CD4-positive, alpha-beta T cell (primary cell): ENCODE data around the gene B4GALT2. TPM values are rescaled to one million over a fixed set of nuclear protein-coding genes. Genes with fewer than 3 reads are reported as not detected.

Experiments
- ATAC-seq: fragments of 200-7000 bp; cut with Tn5 transposase; one replicate; pipeline ENCODE4 v1.10.0; 2022; ENCODE audit warnings: mild to moderate bottlenecking; ENCODE audit not compliant: poor library complexity
- CTCF ChIA-PET: fragments of 350-600 bp; sonication (Branson Sonifier 250); formaldehyde crosslinking; loops from one replicate; lab custom pipeline; 2021; ENCODE audit warnings: antibody characterized with exemption, inconsistent platforms; lab: Charles Lee
- POLR2A ChIA-PET: fragments of 350-600 bp; sonication (Branson Sonifier 250); formaldehyde crosslinking; loops from one replicate; lab custom pipeline; 2021; ENCODE audit warnings: antibody characterized with exemption, inconsistent platforms; lab: Charles Lee
- DNase-seq, 14 experiments: peaks; one replicate each; pipeline ENCODE4 v3.0.0-alpha.2; 2013 to 2020; ENCODE audit warnings: mixed read lengths in 2 of 14
- H3K27ac ChIP-seq, 2 donors: one replicate each; pipeline versions ENCODE4 v1.5.1 to v1.7.0; 2013; ENCODE audit warnings: low read length in 2 of 2, low read depth in 1 of 2, mild to moderate bottlenecking in 1 of 2
- H3K27me3 ChIP-seq, 2 experiments: 1 replicate in 1 of 2; 2 replicates in 1 of 2; pipeline versions ENCODE4 v1.6.1 to v1.7.0; 2013; ENCODE audit warnings: low read length in 2 of 2, control low read depth in 1 of 2, mild to moderate bottlenecking in 1 of 2, moderate library complexity in 1 of 2; ENCODE audit not compliant: insufficient read depth in 2 of 2, control insufficient read depth in 1 of 2
- H3K36me3 ChIP-seq: one replicate; pipeline ENCODE4 v1.6.1; 2013; ENCODE audit warnings: low read length, control low read depth; ENCODE audit not compliant: insufficient read depth
- H3K4me1 ChIP-seq: one replicate; pipeline ENCODE4 v1.6.1; 2013; ENCODE audit warnings: low read length, control low read depth; ENCODE audit not compliant: insufficient read depth
- H3K4me3 ChIP-seq: one replicate; pipeline ENCODE4 v1.5.1; 2013; ENCODE audit warnings: mild to moderate bottlenecking, low read length, moderate library complexity
- H3K9me3 ChIP-seq, 2 experiments: 1 replicate in 1 of 2; 2 replicates in 1 of 2; pipeline versions ENCODE4 v1.6.1 to v1.7.0; 2013; ENCODE audit warnings: low read length in 2 of 2, mild to moderate bottlenecking in 2 of 2, control low read depth in 1 of 2, moderate library complexity in 1 of 2; ENCODE audit not compliant: control insufficient read depth in 1 of 2, insufficient read depth in 1 of 2
- H3K27ac Mint-ChIP-seq: one replicate; pipeline ENCODE4 v1.8.0; 2020; ENCODE audit warnings: mixed read lengths
- H3K27me3 Mint-ChIP-seq: one replicate; pipeline ENCODE4 v1.8.0; 2021; ENCODE audit warnings: mixed read lengths
- H3K36me3 Mint-ChIP-seq: one replicate; pipeline ENCODE4 v1.8.0; 2021; ENCODE audit warnings: low read depth, mixed read lengths
- H3K4me1 Mint-ChIP-seq: one replicate; pipeline ENCODE4 v1.8.0; 2021; ENCODE audit warnings: low read depth, mixed read lengths
- H3K4me3 Mint-ChIP-seq: one replicate; pipeline ENCODE4 v1.8.0; 2020; ENCODE audit warnings: mild to moderate bottlenecking, mixed read lengths
- H3K9me3 Mint-ChIP-seq: one replicate; pipeline ENCODE4 v1.8.0; 2020; ENCODE audit warnings: mixed read lengths
- CTCF ChIP-seq: fragments of 200-600 bp; IDR thresholded peaks from one replicate; pipeline ENCODE4 v1.8.0; 2022; ENCODE audit warnings: antibody characterized with exemption, mild to moderate bottlenecking
- intact Hi-C, 2 experiments: fragments of 100-400 bp; cut with DNase I in 1 of 2; cut with micrococcal nuclease in 1 of 2; formaldehyde crosslinking; loops; one replicate each; pipeline versions ENCODE4 v1.15.1 to v1.9.0; 2023 to 2025; cut with DNase I, micrococcal nuclease
- total RNA-seq, 174 experiments: library from RNA in 2 of 174; stranded (reverse) in 2 of 174; gene quantifications; one replicate each; pipeline ENCODE4 v1.2.3 and lab custom pipeline; 2021 to 2026

B4GALT2 gene
- total RNA-seq, 2 experiments from 2014 or later = 0.22 to 0.34 TPM

GRCh38 chr1:44027320-44027719 lies 48.3 kb downstream of the B4GALT2 start:
- H3K27ac Mint-ChIP-seq = no peak overlapping the region
- Histone ChIP-seq H3K27ac (no peak overlapping the region), H3K9me3 (no peaks in the 10 kb centered on the region), H3K4me1 (peaks cover 21% of the 10 kb centered on the region), H3K36me3 (no peaks in the 10 kb centered on the region), H3K27me3 (no peaks in the 10 kb centered on the region), H3K4me3 (no peak overlapping the region)
- intact Hi-C loops = no loop called here
- ChIA-PET CTCF (interaction anchor here (1.5 to 2.1 kb wide), 2 partner anchors 9 to 21 kb away, joined by 5 read pairs; no protein-coding TSS in a partner anchor), POLR2A (no interaction called here)
- H3K36me3 Mint-ChIP-seq = no peaks in the 10 kb centered on the region
- no peaks in the 10 kb centered on the region for H3K27me3 Mint-ChIP-seq
- DNase-seq (no peak), ATAC-seq (no peak)
- no peaks in the 10 kb centered on the region for H3K9me3 Mint-ChIP-seq
- no peak overlapping the region for H3K4me3 Mint-ChIP-seq
- H3K4me1 Mint-ChIP-seq = peaks cover 34% of the 10 kb centered on the region
- TF ChIP-seq CTCF = no peak

GRCh38 chr1:44029260-44029910 lies 50.4 kb downstream of the B4GALT2 start:
- peaks cover 21% of the 10 kb centered on the region for H3K4me1 ChIP-seq
- no peak for TF ChIP-seq CTCF
- H3K27me3 ChIP-seq = no peaks in the 10 kb centered on the region
- no peaks in the 10 kb centered on the region for H3K9me3 Mint-ChIP-seq
- H3K4me3 ChIP-seq = peak overlapping the region; percentile 76
- H3K27ac ChIP-seq = peak overlapping the region in 1 of 2 donors; percentile 48
- H3K27me3 Mint-ChIP-seq = no peaks in the 10 kb centered on the region
- peaks cover 34% of the 10 kb centered on the region for H3K4me1 Mint-ChIP-seq
- CTCF ChIA-PET = interaction anchor here (1.7 to 2.1 kb wide), 2 partner anchors 23 kb away, joined by 4 to 5 read pairs; no protein-coding TSS in a partner anchor
- H3K36me3 Mint-ChIP-seq = no peaks in the 10 kb centered on the region
- H3K36me3 ChIP-seq = no peaks in the 10 kb centered on the region
- intact Hi-C loops = no loop called here
- H3K4me3 Mint-ChIP-seq = peak overlapping the region; percentile 93
- peak in 2 of 14 experiments; percentile 6 to 8 for DNase-seq
- H3K27ac Mint-ChIP-seq = peak overlapping the region; percentile 82
- peak; percentile 24 for ATAC-seq
- no peaks in the 10 kb centered on the region for H3K9me3 ChIP-seq
- POLR2A ChIA-PET = interaction anchor here (0.9 to 1.6 kb wide), 2 partner anchors 24 to 55 kb away, joined by 3 to 10 read pairs; partner anchors contain the start of gene ATP6V0B

- TF ChIP-seq CTCF = no peak
- ATAC-seq (peak; percentile 79), DNase-seq (peak; percentile 65 to 92 (median 82))
- Mint-ChIP-seq H3K9me3 (no peaks in the 10 kb centered on the region), H3K36me3 (no peaks in the 10 kb centered on the region), H3K4me1 (peaks cover 34% of the 10 kb centered on the region), H3K27me3 (no peaks in the 10 kb centered on the region), H3K27ac (peak overlapping the region; percentile 82), H3K4me3 (peak overlapping the region; percentile 93)
- peak overlapping the region in 1 of 2 donors; percentile 48 for H3K27ac ChIP-seq
- peak overlapping the region; percentile 76 for H3K4me3 ChIP-seq
- intact Hi-C loops = loop anchor here (1.0 to 5.0 kb wide), 8 partner anchors 38 to 642 kb away; partner anchors contain the start of genes CCDC24 (in 2 of the 2), ARMH1 (in 1 of the 2), ATP6V0B (in 1 of the 2) and DMAP1 (in 1 of the 2)
- ChIA-PET CTCF (interaction anchor here (1.7 kb wide), 2 partner anchors 24 to 95 kb away, joined by 4 to 5 read pairs; no protein-coding TSS in a partner anchor), POLR2A (interaction anchor here (0.6 to 1.6 kb wide), 5 partner anchors 10 to 55 kb away, joined by 3 to 10 read pairs (median 3); partner anchors contain the start of gene ATP6V0B)
- no peaks in the 10 kb centered on the region for H3K27me3 ChIP-seq
- H3K36me3 ChIP-seq = no peaks in the 10 kb centered on the region
- H3K4me1 ChIP-seq = peaks cover 21% of the 10 kb centered on the region
- H3K9me3 ChIP-seq = no peaks in the 10 kb centered on the region
These were observed 51.0 kb downstream of the B4GALT2 start for GRCh38 chr1:44029911-44030604.
